ENCODE results near the gene RAB20.
"Not testable (repeated sequence)": the region's sequence is repeated elsewhere in the genome, so short reads cannot be mapped to it uniquely, and the experiment has no call there.

RAB20 gene

DNA sequence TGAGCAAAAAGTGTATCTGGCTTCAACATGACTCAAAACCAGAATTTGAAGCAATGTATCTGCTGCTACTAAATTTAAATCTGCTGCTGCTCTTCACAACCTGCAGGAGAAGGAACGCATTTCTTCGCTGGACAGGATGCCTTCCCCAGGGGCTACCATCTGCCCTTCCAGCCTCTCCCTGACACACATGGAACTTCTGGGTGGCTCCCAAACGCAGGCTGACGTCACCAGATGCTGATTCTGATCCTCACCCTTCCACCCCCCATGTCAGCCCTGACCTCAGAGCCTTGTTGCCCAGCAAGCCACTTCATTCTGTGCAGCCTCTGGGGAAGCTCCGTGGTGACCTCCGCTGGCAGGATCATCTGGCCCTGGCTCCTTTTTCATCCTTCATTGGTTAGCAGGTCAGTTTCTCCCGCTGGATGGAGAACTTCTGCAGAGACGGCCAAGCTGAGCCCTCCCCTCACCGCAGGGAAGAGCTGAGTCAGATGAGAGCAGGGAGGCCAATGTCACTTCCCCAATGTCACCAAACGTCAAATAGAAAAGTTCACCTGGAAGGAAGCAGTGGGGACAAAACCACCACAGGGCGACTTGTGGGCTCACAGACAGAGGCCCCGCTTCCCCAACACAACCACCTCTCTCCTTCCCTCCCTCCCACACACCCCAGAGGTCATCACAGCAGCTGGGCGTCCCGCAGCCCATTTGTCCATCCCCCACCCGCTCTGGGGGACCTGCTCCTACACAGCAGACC lies 14.0 kb upstream of the RAB20 start:
- DNase-seq, result peak; percentile 61

GRCh38 chr13:110574161-110574560 lies 12.6 kb upstream of the RAB20 start:
- DNase-seq, result no peak

DNA sequence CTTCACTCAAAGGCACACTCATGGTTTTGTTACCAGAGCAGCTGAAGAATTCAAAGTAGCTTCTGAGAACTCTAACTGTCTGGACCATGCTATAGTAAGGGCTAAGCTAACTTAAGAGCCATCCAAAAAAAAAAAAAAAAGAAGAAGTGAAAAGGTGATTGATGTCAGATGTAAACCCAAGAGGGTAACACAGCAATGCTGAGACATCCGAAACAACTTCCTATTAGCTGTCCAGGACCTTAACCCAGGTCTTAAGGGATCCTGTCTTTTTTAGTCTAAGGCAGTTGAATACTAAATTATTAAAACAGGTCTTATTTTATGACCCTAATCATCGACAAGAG lies 11.2 kb upstream of the RAB20 start:
- DNase-seq, result no peak

DNA sequence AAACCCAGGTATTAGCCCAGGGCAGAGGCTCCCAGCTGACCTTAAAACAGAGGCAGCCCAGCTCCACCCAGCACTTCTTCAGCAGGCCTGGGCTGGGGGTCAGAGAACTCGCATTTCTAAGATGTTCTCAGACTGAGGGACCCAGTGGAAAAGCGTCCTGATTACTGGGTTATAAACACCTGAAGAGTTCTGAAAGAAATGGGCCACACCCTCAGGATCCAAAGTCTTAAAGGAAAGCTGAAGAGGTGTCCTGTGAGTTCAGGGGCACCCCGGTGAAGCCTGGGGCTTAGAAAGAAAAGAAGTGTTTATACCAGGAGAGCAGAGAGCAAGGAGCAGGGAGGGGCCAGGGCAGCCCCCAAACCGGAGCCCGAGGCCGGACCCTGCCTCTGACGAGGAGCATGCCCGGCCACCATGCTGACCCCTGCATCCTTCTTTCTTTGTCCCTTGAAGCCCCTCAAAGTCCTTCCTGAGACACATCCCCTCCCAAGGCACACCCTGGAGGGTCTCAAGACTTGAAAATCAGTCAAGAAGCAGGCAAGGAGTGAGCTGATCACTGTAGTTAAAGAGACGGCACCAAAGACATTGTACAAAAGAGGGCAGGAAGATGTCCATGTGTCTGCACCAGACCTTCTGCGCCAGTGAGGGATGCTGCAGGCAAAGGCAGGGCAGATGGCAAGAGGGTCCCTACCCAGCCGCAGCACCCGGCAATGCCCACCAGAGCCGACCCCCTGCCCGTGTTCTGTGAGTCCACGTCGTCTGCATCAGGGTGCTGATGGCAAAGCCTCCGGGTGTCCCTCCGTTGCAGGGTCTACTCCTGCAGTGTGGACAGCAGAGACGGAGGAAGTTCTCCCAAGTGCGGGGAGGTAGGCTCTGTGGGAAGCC lies 10.6 kb upstream of the RAB20 start:
- DNase-seq, result no peak

- no peak for DNase-seq
Measured at GRCh38 chr13:110570886-110571285, 9.4 kb upstream of the RAB20 start.

- not testable (repeated sequence) for DNase-seq
Measured at GRCh38 chr13:110569962-110570361, 8.4 kb upstream of the RAB20 start.

DNA sequence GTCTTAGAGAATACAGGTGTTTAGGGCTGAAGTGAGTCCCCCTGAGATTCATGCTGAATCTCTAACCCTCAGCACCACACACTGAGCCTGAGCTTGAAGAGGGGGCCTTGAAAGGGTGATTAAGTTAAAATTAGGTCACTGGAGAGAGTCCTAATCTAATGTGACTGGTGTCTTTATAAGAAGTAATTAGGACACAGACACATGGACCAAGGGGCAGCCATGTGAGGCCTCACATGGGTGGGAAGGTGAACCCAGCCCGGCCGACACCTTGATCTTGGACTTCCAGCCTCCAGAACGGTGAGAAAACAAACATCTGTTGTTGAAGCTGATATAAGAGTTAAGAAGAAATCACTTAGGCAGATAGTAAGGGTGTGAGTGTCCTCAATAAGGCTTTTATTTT lies 7.1 kb upstream of the RAB20 start:
- DNase-seq, result no peak

GRCh38 chr13:110566171-110566570 lies 4.6 kb upstream of the RAB20 start:
- no peak for DNase-seq

- DNase-seq, result no peak
Measured at GRCh38 chr13:110565296-110565695, 3.8 kb upstream of the RAB20 start.

DNA sequence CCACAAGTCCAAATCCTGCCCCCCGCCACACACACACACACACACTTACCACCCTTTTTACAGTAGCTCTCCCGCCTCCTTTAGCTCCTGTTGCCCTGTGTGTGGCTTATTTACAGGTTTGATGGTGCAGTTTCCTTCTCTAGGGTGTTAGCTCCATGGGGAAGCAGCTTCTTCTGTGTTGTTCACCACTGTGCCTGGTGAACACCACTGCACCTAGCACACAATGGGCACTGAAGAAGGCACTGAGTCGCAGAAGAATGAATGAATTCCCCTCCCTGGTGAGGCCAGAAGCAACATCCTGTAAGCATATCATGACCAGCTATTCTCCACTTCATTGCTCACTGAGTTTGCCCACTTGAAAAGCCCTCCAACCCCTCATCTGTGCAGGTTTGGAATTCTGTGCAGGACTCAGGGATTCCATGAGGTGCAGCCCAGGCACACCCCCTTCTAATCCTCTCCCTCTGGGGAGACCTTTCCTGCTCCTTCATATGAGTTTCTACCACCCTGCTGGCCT lies 3.0 kb upstream of the RAB20 start:
- DNase-seq, result no peak

GRCh38 chr13:110563463-110563774 lies 1.9 kb upstream of the RAB20 start:
- DNase-seq, result no peak

DNA sequence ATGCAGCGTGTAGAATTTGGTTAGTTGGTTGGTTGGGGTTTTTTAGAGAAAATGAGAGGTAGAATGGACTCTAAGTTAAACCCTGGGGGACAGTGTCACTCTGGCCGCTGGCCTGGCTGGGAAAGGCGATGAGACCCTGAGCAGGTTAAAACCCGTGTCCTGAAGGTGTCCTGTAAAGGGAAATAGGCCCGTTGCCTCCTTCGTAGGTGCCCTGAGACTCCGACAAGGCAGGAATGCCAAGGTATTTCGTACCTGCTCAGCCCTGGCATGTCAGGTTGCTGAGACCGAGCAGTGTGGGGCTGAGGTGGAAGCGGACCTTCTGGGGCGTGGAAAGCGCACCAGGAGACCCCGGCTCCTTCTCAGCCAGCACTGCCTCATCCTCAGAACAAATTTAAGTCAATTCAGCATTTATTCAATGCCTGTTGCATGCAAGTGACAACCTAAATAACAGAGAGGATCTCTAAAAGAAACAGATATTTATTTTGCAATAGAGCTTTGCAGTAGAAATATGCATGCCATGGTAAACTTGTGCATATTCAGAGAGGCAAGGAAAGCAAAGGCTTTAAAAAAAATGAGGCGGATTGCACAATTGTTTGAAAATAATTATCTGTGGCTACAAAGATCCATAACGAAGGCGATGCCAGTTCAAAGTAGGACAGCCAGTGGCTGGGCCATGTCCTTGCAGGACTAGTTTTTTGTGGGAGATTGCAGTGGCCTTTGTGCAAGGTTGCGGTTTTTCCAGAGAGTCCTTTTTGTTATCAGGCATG lies 1.4 kb upstream of the RAB20 start:
- DNase-seq, result no peak

- DNase-seq, result no peak
Measured at GRCh38 chr13:110562036-110562597, 595 bp upstream of the RAB20 start.

DNA sequence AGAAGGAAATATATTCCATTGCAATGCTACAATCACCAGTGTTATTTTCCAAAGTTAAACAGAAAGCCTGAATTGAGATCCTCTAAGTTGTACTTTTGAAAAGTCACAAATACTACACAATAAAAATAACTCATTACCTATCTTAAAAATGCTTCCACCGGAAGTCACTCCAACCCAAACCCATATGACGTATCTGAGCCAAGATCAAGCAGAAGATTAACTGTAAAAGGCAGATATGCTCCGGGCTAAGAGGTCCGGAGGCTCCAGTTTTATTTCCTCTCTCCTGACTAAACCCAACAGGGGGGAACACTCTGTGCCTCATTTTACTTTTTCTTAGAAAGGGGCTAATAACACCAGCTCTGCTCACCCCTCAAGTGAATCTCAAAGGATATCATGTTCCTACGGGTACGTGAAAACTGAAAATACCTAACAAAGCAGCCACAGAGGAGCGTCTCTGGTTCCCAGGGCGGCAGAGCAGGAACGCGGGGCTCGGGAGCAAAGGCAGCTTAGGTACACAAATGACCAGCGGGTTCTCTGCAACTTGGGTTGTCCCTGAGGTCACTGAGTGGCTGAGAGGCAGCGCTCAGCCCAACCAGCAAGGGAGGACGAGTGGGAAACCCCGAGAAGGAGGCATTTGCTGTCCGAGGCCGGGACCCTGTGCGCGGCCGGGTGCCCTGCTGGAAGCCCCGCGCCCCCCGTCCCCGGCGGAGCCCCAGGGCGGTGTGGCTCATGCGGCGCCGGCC lies 750 bp downstream of the RAB20 start:
- DNase-seq, result peak; percentile 51

DNA sequence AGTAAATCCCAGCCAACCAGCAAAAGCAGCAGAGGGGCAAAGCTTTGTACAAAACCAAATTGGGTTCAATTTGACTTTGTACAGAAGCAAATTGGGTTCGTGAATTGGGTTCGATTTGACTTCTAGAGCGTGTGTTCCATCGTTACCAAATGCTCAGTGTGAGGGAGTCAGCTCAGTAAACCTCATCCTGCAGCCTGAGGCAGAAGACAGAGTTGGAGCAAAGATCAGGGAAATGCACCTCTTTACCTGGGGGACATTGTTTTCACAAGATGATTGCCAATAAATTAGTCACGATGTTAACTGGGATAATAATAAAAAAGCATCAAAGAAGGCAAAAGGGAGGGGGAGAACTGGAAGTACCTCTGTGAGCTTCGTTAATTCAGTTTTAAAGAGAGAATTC lies 1.5 kb downstream of the RAB20 start:
- DNase-seq, result no peak

DNA sequence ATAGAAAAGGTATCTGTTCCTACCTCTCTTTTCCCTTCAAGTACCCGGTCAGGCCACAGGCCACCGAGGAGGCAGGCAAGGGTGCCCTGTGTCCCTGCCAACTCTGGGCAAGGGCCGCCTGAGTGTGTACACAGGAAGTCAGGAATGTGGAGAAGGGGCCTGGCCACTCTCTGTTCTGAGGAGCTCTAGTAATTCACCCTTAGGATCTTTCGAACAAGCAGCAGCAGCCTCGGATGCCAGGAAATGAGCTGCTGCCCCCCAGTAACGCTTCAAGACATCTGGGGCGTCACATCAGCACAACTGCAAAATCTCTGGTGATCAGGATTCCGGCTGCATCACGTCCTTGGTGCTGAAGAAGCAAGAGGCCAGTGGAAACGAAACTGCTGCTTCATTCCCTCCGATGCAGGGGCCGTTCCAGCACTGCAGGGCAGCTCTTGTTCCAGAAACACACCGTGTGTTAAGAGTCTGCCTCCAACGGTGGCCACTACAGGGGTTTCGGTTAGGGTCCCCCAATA lies 2.0 kb downstream of the RAB20 start:
- peak; percentile 42 for DNase-seq

DNA sequence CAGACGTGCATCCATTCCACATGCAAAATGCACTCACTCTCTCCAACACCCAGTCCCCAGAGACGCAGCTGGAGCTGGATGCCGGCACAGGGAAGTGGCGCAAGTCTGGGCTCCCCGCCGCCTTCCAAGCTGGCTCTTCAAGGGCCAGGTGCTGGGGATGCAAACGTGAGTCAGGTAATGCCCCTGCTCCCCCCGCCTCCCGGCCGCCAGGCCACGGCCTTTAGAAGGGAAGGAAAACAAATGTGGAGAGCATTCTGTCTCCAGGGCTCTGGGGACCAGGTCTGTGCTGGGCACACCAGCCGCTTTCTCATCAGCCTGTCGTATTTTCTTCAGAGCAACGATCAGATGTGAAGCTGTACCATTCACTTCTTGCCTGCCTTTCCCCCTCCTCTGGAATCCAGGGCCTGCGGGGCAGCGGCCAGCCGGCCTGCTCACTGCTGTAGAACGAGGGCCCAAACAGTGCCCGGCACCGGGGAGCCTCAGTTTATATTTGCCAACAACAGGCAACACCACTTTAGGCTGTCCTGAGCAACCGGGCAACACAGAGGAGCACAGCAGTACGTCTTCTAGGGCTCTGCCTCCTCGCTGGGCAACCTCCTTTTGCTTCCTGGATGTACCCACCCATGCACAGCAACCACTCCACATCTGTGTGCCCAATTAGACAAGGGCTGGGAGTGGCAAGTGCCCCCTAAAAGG lies 3.8 kb downstream of the RAB20 start:
- DNase-seq, result no peak

GRCh38 chr13:110557082-110557481 lies 4.4 kb downstream of the RAB20 start:
- no peak for DNase-seq

DNA sequence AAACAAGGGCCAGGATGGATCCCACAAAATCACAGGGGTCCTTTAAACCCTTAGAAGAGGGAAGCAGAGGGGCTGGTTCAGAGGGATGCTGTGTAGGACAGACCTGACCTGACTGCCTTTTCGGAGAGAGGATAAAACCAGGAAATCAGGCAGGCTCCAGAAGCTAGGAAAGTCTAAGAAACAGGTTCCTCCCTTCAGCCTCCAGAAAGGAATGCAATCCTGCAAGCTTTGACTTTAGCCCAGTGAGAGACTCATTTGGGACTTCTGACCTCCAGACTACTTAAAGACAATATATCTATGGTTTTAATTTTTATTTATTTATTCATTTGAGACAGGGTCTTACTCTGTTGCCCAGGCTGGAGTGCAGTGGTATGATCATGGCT lies 5.3 kb downstream of the RAB20 start:
- no peak for DNase-seq

- DNase-seq, result no peak
Measured at GRCh38 chr13:110555601-110556223, 5.8 kb downstream of the RAB20 start.

DNA sequence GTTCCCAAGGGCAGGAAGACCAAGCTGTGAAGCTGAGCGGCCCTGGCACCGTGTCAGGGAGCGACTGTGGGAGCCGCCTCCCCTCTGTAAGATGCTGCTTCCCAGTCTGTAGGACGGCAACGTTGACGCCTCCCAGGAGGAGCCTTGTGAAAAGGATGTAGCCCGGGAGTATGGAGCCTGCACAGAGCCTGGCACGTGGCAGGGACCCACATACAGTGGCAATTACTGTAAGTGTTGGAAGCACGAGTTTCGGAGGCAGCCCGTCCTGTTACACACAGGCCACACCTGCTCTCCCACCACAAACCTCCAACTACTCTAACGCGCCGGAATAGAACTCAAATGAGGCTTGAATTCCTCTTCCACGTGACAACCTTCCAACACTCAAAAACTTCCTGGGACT lies 6.6 kb downstream of the RAB20 start:
- DNase-seq, result no peak
